Measurements from ENCODE around the gene SMAD6.
A peak's percentile ranks its signal among the peaks of the same experiment; 100 is the strongest.

Gene SMAD6

DNA sequence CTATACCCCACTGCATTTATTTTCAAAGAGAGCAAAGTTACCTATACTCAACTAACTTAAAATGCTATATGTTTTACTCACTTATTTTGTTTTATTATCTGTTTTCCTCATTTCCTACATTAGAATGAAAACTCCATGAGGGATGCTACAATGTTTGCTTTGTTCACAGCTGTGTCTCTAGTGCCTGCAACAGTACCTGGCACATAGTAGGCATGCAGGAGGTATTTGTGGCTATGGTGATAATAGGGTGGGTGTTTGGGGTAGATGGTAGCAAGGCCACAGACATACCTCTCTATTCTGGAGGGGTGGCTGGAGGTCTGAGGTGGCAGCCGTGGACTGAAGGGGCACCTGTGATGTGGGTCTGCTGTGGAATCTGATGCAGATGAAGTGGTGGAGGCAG lies 24.7 kb upstream of the SMAD6 start:
- no peak for DNase-seq
- Mint-ChIP-seq H3K4me1 (peaks cover 52% of the 10 kb centered on the region), H3K27me3 (ENCODE audit: low read depth, poor library complexity) (peaks cover 8% of the 10 kb centered on the region), H3K9me3 (peaks cover 14% of the 10 kb centered on the region), H3K4me3 (no peak overlapping the region), H3K36me3 (ENCODE audit: low read depth) (no peaks in the 10 kb centered on the region), H3K27ac (no peak overlapping the region)
- TF ChIP-seq, protein P1, sequence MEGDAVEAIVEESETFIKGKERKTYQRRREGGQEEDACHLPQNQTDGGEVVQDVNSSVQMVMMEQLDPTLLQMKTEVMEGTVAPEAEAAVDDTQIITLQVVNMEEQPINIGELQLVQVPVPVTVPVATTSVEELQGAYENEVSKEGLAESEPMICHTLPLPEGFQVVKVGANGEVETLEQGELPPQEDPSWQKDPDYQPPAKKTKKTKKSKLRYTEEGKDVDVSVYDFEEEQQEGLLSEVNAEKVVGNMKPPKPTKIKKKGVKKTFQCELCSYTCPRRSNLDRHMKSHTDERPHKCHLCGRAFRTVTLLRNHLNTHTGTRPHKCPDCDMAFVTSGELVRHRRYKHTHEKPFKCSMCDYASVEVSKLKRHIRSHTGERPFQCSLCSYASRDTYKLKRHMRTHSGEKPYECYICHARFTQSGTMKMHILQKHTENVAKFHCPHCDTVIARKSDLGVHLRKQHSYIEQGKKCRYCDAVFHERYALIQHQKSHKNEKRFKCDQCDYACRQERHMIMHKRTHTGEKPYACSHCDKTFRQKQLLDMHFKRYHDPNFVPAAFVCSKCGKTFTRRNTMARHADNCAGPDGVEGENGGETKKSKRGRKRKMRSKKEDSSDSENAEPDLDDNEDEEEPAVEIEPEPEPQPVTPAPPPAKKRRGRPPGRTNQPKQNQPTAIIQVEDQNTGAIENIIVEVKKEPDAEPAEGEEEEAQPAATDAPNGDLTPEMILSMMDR (IDR thresholded peaks at IDR 0.05) = no peak

DNA sequence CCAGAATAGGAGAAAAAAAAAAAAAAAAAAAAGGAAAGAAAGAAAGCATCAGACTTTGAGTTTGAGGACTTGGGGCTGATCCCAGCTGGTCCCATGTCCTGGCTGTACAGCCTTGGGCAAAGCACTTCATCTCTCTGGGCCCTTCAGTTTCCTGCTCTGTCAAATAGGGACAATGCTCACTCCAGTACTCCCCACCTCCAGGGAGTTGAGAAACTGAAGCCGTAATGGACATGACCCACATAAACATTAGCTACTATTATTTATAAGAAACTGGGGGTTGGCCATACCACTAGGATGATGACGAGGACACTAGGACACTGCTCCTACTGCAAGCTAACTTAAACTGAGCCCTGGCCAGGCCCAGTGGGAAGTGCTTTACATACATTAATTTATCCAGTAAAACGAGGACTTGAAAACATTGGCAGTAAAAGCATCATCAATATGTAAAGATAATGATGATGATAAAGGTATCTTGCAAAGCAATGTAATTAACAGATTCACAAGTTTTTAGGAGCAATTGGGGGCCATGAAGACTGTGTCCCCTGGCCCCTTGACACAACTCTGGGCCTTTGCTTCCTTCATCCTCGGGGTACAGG lies 22.9 kb upstream of the SMAD6 start:
- Mint-ChIP-seq H3K9me3 (peaks cover 29% of the 10 kb centered on the region), H3K4me1 (peaks cover 37% of the 10 kb centered on the region), H3K36me3 (ENCODE audit: low read depth) (no peaks in the 10 kb centered on the region), H3K27ac (peak overlapping the region; percentile 83), H3K27me3 (ENCODE audit: low read depth, poor library complexity) (peaks cover 8% of the 10 kb centered on the region), H3K4me3 (no peak overlapping the region)
- TF ChIP-seq, protein P1 (IDR thresholded peaks at IDR 0.05) = no peak
- no peak for DNase-seq

DNA sequence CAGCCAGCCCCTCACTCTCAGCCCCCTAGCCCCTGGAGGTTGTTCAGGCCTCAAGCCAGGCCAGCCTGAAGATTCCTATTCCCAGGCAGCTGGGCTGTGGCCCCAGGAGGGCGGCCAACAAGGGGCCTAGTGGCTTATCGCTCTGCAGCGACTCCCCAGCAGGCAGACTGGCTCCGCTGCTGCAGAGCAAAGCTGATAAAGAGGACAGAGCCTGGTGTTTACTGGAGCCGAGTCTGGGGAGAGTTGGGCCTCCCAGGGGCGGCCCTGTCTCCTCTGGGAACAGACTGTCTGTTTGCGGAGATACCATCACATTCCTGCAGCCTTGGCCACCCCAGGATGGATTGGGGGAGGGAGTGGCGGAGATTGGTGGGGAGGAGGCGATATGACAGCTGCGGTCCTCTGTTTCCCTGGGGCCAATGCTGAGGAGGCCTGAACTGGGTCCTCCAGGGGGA lies 22.4 kb upstream of the SMAD6 start:
- no peaks in the 10 kb centered on the region for H3K36me3 Mint-ChIP-seq (ENCODE audit: low read depth)
- peaks cover 32% of the 10 kb centered on the region for H3K9me3 Mint-ChIP-seq
- peak overlapping the region; percentile 83 for H3K27ac Mint-ChIP-seq
- H3K4me1 Mint-ChIP-seq = peaks cover 33% of the 10 kb centered on the region
- TF ChIP-seq, protein P1 (IDR thresholded peaks at IDR 0.05) = no peak
- H3K27me3 Mint-ChIP-seq (ENCODE audit: low read depth, poor library complexity) = peaks cover 8% of the 10 kb centered on the region
- no peak for DNase-seq
- no peak overlapping the region for H3K4me3 Mint-ChIP-seq

DNA sequence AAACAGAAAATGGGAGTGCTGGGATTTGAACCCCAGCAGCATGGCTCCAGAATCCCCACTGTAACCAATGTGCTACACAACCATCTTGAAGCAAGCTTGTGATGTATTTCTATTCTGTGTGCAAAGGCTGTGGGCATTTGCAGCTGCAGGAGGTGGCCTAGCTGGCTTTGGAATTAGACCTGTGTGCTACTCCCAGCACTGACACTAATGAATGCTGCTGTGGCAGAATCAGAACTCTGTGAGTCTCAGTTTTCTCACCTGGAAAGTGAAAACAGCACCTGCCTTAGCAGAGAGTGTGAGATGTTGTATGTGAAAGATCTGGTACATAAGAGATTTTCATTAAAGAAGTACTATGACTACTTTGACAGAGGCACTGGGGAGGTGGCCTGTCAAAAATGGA lies 21.5 kb upstream of the SMAD6 start:
- H3K36me3 Mint-ChIP-seq (ENCODE audit: low read depth) = no peaks in the 10 kb centered on the region
- H3K27ac Mint-ChIP-seq = no peak overlapping the region
- H3K4me1 Mint-ChIP-seq = peaks cover 30% of the 10 kb centered on the region
- H3K27me3 Mint-ChIP-seq (ENCODE audit: low read depth, poor library complexity) = peaks cover 8% of the 10 kb centered on the region
- H3K4me3 Mint-ChIP-seq = no peak overlapping the region
- no peak for DNase-seq
- peaks cover 37% of the 10 kb centered on the region for H3K9me3 Mint-ChIP-seq
- TF ChIP-seq, protein P1 (IDR thresholded peaks at IDR 0.05) = no peak

DNA sequence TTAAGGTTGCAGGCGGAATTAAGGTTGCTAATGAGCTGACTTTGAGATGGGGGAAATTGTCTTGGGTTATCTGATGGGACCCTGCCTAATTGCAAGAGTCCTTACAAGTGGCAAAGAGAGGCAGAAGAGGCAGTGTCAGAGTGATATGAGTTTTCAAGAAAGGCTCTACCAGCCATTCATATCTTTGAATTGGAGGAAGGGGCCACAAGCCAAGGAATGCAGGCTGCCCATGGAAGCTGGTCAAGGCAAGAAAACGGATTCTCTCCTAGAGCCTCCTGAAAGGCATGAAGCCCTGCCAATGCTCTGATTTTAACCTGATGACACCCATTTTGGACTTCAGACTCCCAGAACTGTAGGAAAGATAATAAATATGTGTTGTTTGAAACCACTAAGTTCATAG lies 20.6 kb upstream of the SMAD6 start:
- no peak for DNase-seq
- no peak overlapping the region for H3K27ac Mint-ChIP-seq

More for the DNA sequence above, 20.6 kb upstream of the SMAD6 start:
- Mint-ChIP-seq H3K4me3 (no peak overlapping the region), H3K9me3 (peaks cover 41% of the 10 kb centered on the region), H3K36me3 (ENCODE audit: low read depth) (no peaks in the 10 kb centered on the region), H3K27me3 (ENCODE audit: low read depth, poor library complexity) (peaks cover 10% of the 10 kb centered on the region), H3K4me1 (peaks cover 30% of the 10 kb centered on the region)
- TF ChIP-seq, protein P1 (IDR thresholded peaks at IDR 0.05) = no peak
